ENCODE results near the gene NDUFB6. TPM values are rescaled to one million over a fixed set of nuclear protein-coding genes. Genes with fewer than 3 reads are reported as not detected.

The NDUFB6 gene
- total RNA-seq, 1 donor from 2014 or later = 25.8 TPM

- peaks cover 8% of the 10 kb centered on the region for H3K4me1 Mint-ChIP-seq
- no peak overlapping the region for H3K27ac Mint-ChIP-seq
- ATAC-seq (ENCODE audit: low read depth) = no peak
- H3K4me3 Mint-ChIP-seq = no peak overlapping the region
- no peaks in the 10 kb centered on the region for H3K9me3 Mint-ChIP-seq
- CTCF ChIA-PET = no interaction called here
- intact Hi-C loops (cut with micrococcal nuclease) = no loop called here
- TF ChIP-seq CTCF (IDR thresholded peaks at IDR 0.05) = no peak
- no peak for DNase-seq
- POLR2A ChIA-PET = no interaction called here
- peaks cover 7% of the 10 kb centered on the region for H3K27me3 Mint-ChIP-seq
- H3K36me3 Mint-ChIP-seq (ENCODE audit: low read depth) = no peaks in the 10 kb centered on the region
Observed at GRCh38 chr9:32596936-32597335, 24.0 kb upstream of the NDUFB6 start.

- CTCF ChIA-PET = no interaction called here
- Mint-ChIP-seq H3K27ac (no peak overlapping the region), H3K4me1 (peaks cover 8% of the 10 kb centered on the region), H3K27me3 (peaks cover 9% of the 10 kb centered on the region), H3K36me3 (ENCODE audit: low read depth) (no peaks in the 10 kb centered on the region), H3K4me3 (no peak overlapping the region), H3K9me3 (no peaks in the 10 kb centered on the region)
- DNase-seq (no peak), ATAC-seq (ENCODE audit: low read depth) (no peak)
- no peak for TF ChIP-seq CTCF (IDR thresholded peaks at IDR 0.05)
- POLR2A ChIA-PET = no interaction called here
- intact Hi-C loops (cut with micrococcal nuclease) = no loop called here
Observed at GRCh38 chr9:32596096-32596865, 23.3 kb upstream of the NDUFB6 start.

GRCh38 chr9:32590898-32591297 lies 17.9 kb upstream of the NDUFB6 start:
- Mint-ChIP-seq H3K9me3 (no peaks in the 10 kb centered on the region), H3K36me3 (ENCODE audit: low read depth) (no peaks in the 10 kb centered on the region), H3K4me3 (no peak overlapping the region), H3K4me1 (no peaks in the 10 kb centered on the region), H3K27ac (no peak overlapping the region), H3K27me3 (peaks cover 15% of the 10 kb centered on the region)
- no peak for DNase-seq
- POLR2A ChIA-PET = no interaction called here
- CTCF ChIA-PET = interaction anchor here (0.9 to 4.4 kb wide), 3 partner anchors 9 to 377 kb away, joined by 4 to 33 read pairs (median 23); no protein-coding TSS in a partner anchor
- ATAC-seq (ENCODE audit: low read depth) = no peak
- intact Hi-C loops (cut with micrococcal nuclease) = no loop called here
- TF ChIP-seq CTCF (IDR thresholded peaks at IDR 0.05) = no peak

- peaks cover 18% of the 10 kb centered on the region for H3K27me3 Mint-ChIP-seq
- DNase-seq = no peak
- POLR2A ChIA-PET = no interaction called here
Observed at GRCh38 chr9:32590476-32590875, 17.5 kb upstream of the NDUFB6 start.

More at GRCh38 chr9:32590476-32590875, 17.5 kb upstream of the NDUFB6 start:
- intact Hi-C loops (cut with micrococcal nuclease) = no loop called here
- CTCF ChIA-PET = interaction anchor here (0.8 to 4.4 kb wide), 6 partner anchors 8 to 377 kb away, joined by 4 to 33 read pairs (median 10); no protein-coding TSS in a partner anchor
- no peaks in the 10 kb centered on the region for H3K36me3 Mint-ChIP-seq (ENCODE audit: low read depth)
- no peak for TF ChIP-seq CTCF (IDR thresholded peaks at IDR 0.05)
- no peaks in the 10 kb centered on the region for H3K4me1 Mint-ChIP-seq
- H3K9me3 Mint-ChIP-seq = no peaks in the 10 kb centered on the region
- no peak overlapping the region for H3K27ac Mint-ChIP-seq
- no peak overlapping the region for H3K4me3 Mint-ChIP-seq
- no peak for ATAC-seq (ENCODE audit: low read depth)
